Activated naive CD4-positive, alpha-beta T cell treated with anti-CD3 and anti-CD28 coated beads, Interleukin-2, amount 50 U/mL, for 72 hours (primary cell): ENCODE measurements around the gene NLGN1. TPM values are rescaled to one million over a fixed set of nuclear protein-coding genes. Genes with fewer than 3 reads are reported as not detected.

ENCODE experiments used
- ATAC-seq, 2 donors: fragments of 150-1000 bp; cut with Tn5 transposase; 2 replicates each; pipeline ENCODE4 v1.10.0; 2021; ENCODE audit warnings: mild to moderate bottlenecking in 2 of 2, moderate library complexity in 2 of 2
- DNase-seq, 2 donors: peaks; one replicate each; pipeline ENCODE4 v3.0.0; 2021 to 2022; ENCODE audit warnings: low spot score in 2 of 2
- H3K27ac Mint-ChIP-seq, 2 donors: one replicate each; pipeline ENCODE4 v1.8.0; 2022; ENCODE audit warnings: mild to moderate bottlenecking in 2 of 2, mixed read lengths in 2 of 2
- H3K36me3 Mint-ChIP-seq, 2 donors: one replicate each; pipeline ENCODE4 v1.8.0; 2022; ENCODE audit warnings: mixed read lengths in 2 of 2
- H3K9me3 Mint-ChIP-seq, 2 donors: one replicate each; pipeline ENCODE4 v1.8.0; 2022; ENCODE audit warnings: mixed read lengths in 2 of 2
- total RNA-seq, 2 donors: library from RNA; stranded (reverse); gene quantifications; one replicate each; pipeline ENCODE4 v1.2.3, GENCODE V29; 2022

The NLGN1 gene
- total RNA-seq, 2 donors from 2014 or later: not detected

DNA sequence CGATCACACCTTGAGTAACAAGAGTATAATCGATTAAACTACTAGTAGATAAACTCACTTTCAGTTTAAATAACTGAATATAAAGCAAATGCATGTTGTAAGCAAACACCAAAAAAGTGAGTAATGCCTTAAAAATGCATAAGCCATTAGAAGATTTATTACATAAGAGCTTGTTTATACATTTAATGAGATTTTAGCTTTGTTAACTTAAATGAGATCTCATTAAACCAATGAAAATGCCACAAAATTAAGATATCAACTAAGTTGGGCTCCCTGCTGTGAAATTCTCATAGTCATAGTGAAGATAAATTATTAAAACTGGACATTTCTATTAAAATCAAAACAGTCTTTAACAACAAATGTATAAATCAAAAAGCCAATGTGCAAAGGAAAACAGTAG, 701.2 kb downstream of the NLGN1 start:
- Mint-ChIP-seq H3K36me3 (no peaks in the 10 kb centered on the region), H3K9me3 (no peaks in the 10 kb centered on the region), H3K27ac (no peak overlapping the region)
- DNase-seq (no peak), ATAC-seq (no peak)

GRCh38 chr3:174099724-174100123, 702.2 kb downstream of the NLGN1 start:
- Mint-ChIP-seq H3K27ac (no peak overlapping the region), H3K9me3 (peaks cover 3 to 4% of the 10 kb centered on the region in 2 donors), H3K36me3 (no peaks in the 10 kb centered on the region)
- DNase-seq (no peak), ATAC-seq (no peak)

DNA sequence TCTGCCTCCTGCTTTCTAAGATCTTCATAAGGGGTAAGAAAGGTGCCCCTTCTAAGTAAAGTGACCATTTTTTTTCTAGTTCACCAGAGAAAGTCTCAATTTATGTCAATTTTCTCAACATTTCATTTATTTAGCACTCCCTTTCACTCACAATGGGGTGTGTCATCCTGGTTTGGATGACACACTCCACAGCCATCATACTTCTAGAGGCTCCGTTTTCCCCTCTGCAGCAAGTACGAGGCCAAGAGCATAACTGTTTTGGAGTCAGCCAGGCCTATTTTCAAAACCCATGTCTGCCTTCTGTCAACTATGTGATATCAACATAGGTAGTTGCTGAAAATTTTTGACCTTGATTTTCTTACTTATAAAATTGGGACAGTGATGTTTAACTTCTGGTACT, 703.2 kb downstream of the NLGN1 start:
- ATAC-seq (no peak), DNase-seq (no peak)
- no peak overlapping the region for H3K27ac Mint-ChIP-seq
- H3K36me3 Mint-ChIP-seq: no peaks in the 10 kb centered on the region
- peaks cover 5 to 6% of the 10 kb centered on the region in 2 donors for H3K9me3 Mint-ChIP-seq

GRCh38 chr3:174101244-174101643, 703.7 kb downstream of the NLGN1 start:
- ATAC-seq: no peak
- no peak for DNase-seq
- H3K36me3 Mint-ChIP-seq: no peaks in the 10 kb centered on the region
- peaks cover 5 to 6% of the 10 kb centered on the region in 2 donors for H3K9me3 Mint-ChIP-seq
- no peak overlapping the region for H3K27ac Mint-ChIP-seq

DNA sequence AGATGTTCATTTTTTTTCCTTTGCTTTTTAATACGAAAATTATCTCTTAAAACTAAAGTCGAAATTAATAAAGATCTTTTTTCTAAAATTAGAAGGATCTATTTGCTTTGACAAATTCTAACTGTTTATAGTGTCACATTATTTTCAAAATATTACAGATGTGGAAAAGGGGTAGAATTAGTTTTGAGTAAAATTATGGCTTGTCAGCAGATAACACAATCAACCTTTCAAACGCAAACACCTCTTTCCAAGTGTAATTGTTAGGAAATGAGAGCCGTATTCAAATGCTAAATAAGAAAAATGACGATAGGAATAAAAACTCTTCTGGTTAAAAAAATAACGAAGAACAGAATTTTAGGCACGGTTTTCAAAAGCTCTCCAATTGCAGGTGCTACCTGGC, 704.7 kb downstream of the NLGN1 start:
- H3K36me3 Mint-ChIP-seq: no peaks in the 10 kb centered on the region
- no peak for DNase-seq

GRCh38 chr3:174102866-174103265, 705.3 kb downstream of the NLGN1 start:
- Mint-ChIP-seq H3K36me3 (no peaks in the 10 kb centered on the region), H3K9me3 (peaks cover 5 to 6% of the 10 kb centered on the region in 2 donors), H3K27ac (no peak overlapping the region)
- DNase-seq: no peak
- ATAC-seq: no peak

More for the DNA sequence above, 704.7 kb downstream of the NLGN1 start:
- ATAC-seq: no peak
- Mint-ChIP-seq H3K9me3 (peaks cover 5 to 6% of the 10 kb centered on the region in 2 donors), H3K27ac (no peak overlapping the region)

DNA sequence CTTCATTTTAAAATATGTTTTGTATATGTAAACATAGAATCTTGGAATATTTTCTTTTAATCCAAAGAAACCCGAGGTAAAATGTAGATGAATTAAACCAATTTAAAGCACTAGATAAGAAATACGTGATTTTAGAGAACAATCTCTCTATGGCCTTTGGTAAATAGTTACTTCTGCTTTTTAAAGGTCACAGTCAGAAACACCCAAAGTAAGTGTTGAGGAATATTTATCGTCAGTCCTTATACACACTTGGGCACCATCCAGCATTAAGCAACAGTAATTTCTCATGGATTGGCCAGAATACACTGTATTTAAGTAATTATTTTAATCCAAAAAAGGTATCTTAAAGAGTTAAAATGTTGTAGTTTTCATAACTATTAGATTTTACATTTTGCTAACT, 713.2 kb downstream of the NLGN1 start:
- Mint-ChIP-seq H3K9me3 (peaks cover 3 to 10% of the 10 kb centered on the region in 2 donors), H3K36me3 (no peaks in the 10 kb centered on the region), H3K27ac (no peak overlapping the region)
- ATAC-seq (no peak), DNase-seq (no peak)

GRCh38 chr3:174111776-174112175, 714.2 kb downstream of the NLGN1 start:
- H3K36me3 Mint-ChIP-seq: no peaks in the 10 kb centered on the region
- H3K9me3 Mint-ChIP-seq: peaks cover 3 to 10% of the 10 kb centered on the region in 2 donors
- H3K27ac Mint-ChIP-seq: no peak overlapping the region
- ATAC-seq (no peak), DNase-seq (no peak)

GRCh38 chr3:174116421-174116820, 718.9 kb downstream of the NLGN1 start:
- ATAC-seq (no peak), DNase-seq (no peak)
- Mint-ChIP-seq H3K36me3 (no peaks in the 10 kb centered on the region), H3K27ac (no peak overlapping the region), H3K9me3 (peaks cover 3 to 10% of the 10 kb centered on the region in 2 donors)

GRCh38 chr3:174120997-174121396, 723.5 kb downstream of the NLGN1 start:
- DNase-seq: no peak
- ATAC-seq: no peak
- Mint-ChIP-seq H3K27ac (no peak overlapping the region), H3K36me3 (no peaks in the 10 kb centered on the region), H3K9me3 (no peaks in the 10 kb centered on the region)

GRCh38 chr3:174122411-174122810, 724.9 kb downstream of the NLGN1 start:
- H3K9me3 Mint-ChIP-seq: no peaks in the 10 kb centered on the region
- no peak overlapping the region for H3K27ac Mint-ChIP-seq
- H3K36me3 Mint-ChIP-seq: no peaks in the 10 kb centered on the region
- ATAC-seq (no peak), DNase-seq (no peak)

DNA sequence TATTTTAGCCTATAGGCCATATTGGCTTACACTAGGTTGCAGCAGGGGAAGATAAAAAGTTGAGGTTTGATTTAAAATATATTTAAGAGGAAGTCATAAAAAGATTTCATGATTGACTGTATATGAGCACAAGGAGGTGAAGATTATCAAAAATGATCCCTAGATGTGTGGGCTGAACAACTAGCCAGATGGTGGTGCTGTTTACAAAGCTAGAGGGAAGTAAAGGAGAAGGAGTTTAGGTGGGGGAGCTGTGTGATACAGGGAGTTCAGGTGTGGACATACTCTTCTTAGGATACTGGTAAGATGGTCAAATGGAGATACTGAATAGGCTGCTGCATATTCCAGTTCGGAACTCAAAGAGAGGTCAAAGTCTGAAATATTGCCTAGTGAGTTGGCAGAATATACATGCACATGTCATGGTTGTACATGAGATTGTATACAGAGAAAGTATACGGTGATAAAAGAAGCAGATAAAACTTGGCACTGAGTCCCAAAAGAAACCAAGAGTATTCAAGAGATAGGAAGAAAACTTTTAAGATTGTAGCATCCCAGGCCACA, 727.8 kb downstream of the NLGN1 start:
- Mint-ChIP-seq H3K27ac (no peak overlapping the region), H3K9me3 (no peaks in the 10 kb centered on the region)
- DNase-seq: no peak

DNA sequence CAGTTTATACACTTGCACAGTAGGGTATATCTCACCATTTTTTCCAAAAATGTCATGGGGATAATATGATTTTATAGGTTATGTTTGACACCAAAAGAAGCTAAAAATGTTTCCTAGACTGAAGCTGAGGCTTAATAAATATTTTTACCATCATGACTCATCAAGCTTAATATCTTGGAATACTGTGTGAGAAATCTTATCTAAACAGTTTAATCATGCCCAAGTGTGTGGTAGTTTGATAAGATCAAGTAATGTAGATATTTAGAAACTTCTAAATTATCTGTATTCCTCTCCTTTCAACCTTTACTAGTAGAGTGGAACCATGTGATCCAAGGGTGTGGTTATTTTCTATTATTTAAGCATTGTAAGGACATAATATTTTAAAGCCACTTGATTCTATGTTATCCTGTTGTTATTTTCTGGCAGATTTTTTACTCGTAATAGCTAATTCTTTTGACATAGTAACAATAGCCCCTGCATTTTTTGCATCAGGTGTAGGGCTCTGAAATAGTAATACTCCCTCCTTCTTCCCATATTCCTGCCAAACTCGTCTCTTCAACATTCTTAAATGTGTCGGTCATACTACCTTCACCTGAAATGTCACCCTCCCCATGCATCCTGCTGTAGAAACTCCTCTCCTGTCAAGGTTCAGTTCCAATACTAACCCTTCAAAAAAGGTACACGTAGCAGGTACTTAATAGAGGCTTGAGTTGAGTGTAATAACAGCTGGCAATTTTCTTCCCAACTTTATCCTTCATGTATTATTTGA, 729.6 kb downstream of the NLGN1 start:
- no peak overlapping the region for H3K27ac Mint-ChIP-seq
- no peak for ATAC-seq
- DNase-seq: no peak
- H3K36me3 Mint-ChIP-seq: no peaks in the 10 kb centered on the region
- no peaks in the 10 kb centered on the region for H3K9me3 Mint-ChIP-seq

More for the DNA sequence above, 727.8 kb downstream of the NLGN1 start:
- no peak for ATAC-seq
- no peaks in the 10 kb centered on the region for H3K36me3 Mint-ChIP-seq

DNA sequence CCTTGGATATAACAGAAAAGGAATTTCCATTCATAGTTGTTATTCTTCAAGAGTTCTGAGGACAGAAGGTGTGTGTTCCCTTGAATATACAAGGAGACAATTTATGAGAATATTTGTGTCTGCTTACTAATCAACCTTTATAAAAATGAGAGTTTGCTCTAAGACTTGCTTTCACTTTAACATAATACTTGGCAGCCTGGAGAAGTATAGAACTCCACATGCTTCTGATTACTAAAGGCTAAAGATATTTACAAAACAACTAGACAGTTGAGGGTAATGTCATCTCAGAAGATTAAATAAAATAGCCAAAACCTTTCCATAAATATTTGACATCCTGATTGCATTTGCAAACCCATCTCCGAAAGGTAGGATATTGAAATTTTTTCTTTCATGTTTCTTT, 734.5 kb downstream of the NLGN1 start:
- DNase-seq (no peak), ATAC-seq (no peak)
- H3K27ac Mint-ChIP-seq: no peak overlapping the region
- no peaks in the 10 kb centered on the region for H3K36me3 Mint-ChIP-seq
- no peaks in the 10 kb centered on the region for H3K9me3 Mint-ChIP-seq

GRCh38 chr3:174132421-174133042, 735.0 kb downstream of the NLGN1 start:
- Mint-ChIP-seq H3K27ac (no peak overlapping the region), H3K9me3 (no peaks in the 10 kb centered on the region), H3K36me3 (no peaks in the 10 kb centered on the region)
- DNase-seq (no peak), ATAC-seq (no peak)

DNA sequence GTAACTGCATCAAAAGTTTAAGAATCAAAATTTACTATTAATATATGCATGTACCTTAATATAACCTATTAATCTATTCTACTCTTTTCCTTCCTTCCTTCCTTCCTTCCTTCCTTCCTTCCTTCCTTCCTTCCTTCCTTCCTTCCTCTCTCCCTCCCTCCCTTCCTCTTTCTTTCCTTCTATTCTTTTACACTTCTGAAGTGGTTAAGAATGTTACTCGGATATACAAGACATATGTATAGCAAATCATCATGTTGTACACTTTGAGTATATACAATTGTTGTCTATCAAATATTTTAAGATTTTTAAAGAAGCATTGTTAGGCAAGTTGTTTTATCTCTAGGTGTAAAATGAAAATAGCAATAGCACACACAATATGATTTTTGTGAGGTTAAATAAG, 748.5 kb downstream of the NLGN1 start:
- Mint-ChIP-seq H3K9me3 (peaks cover 5 to 6% of the 10 kb centered on the region in 2 donors), H3K27ac (no peak overlapping the region), H3K36me3 (no peaks in the 10 kb centered on the region)
- no peak for DNase-seq
- ATAC-seq: no peak

GRCh38 chr3:174147798-174148197, 750.3 kb downstream of the NLGN1 start:
- no peak overlapping the region for H3K27ac Mint-ChIP-seq
- H3K9me3 Mint-ChIP-seq: no peaks in the 10 kb centered on the region
- DNase-seq: no peak
- H3K36me3 Mint-ChIP-seq: no peaks in the 10 kb centered on the region
- no peak for ATAC-seq

DNA sequence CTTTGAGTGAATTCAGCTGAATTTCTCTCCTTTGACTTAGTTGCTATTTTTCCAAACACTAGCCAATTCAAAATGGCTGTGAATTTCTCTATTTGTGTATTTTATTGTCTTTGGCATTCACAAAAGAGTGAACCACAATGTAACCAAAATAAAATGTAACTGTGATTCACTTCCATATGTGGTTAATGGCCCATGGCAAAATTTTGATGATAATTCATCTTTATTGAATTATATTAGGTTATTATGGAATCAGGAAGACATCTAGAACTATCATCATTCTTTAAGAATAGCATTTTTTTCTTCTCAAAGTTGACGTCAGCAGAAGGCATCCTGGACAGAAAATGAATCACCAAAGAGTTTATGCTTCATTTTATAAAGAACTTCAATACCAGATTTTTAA, 756.3 kb downstream of the NLGN1 start:
- no peak overlapping the region for H3K27ac Mint-ChIP-seq
- H3K36me3 Mint-ChIP-seq: no peaks in the 10 kb centered on the region
- ATAC-seq (no peak), DNase-seq (no peak)
- H3K9me3 Mint-ChIP-seq: peaks cover 0 to 3% of the 10 kb centered on the region in 2 donors
